PC-3 (cell line): ENCODE results near the gene RAI1. TPM values are rescaled to one million over a fixed set of nuclear protein-coding genes. Genes with fewer than 3 reads are reported as not detected.
"Not testable (repeated sequence)": the region's sequence is repeated elsewhere in the genome, so short reads cannot be mapped to it uniquely, and the experiment has no call there.

Experiments
- ATAC-seq: fragments of 200-7000 bp; cut with Tn5 transposase; 2 replicates; pipeline ENCODE4 v1.9.1; 2020; ENCODE audit warnings: mild to moderate bottlenecking, moderate library complexity
- BruUV-seq: library from RNA; stranded (reverse); fragments of 400-500 nt; replicated peaks from 2 replicates; lab custom pipeline; 2021; lab: Mats Ljungman, UMichigan
- CTCF ChIA-PET: fragments of 300-600 bp; sonication (Branson Sonifier 250); formaldehyde crosslinking; loops from one replicate; lab custom pipeline; 2022; ENCODE audit warnings: antibody characterized with exemption; lab: Charles Lee
- POLR2A ChIA-PET: fragments of 300-600 bp; sonication (Branson Sonifier 250); formaldehyde crosslinking; loops from one replicate; lab custom pipeline; 2022; ENCODE audit warnings: antibody characterized with exemption; ENCODE audit not compliant: unreplicated experiment; lab: Charles Lee
- DNase-seq: peaks from one replicate; pipeline ENCODE4 v3.0.0-alpha.2; 2015
- H2AFZ ChIP-seq: fragments of 300-600 bp; sonication (generic); 2 replicates; pipeline ENCODE4 v1.6.0; 2016; ENCODE audit warnings: antibody characterized with exemption, low read length
- H3F3A ChIP-seq: fragments of 300-600 bp; sonication (generic); one replicate; pipeline ENCODE4 v1.6.0; 2017; ENCODE audit warnings: antibody characterized with exemption, low read length, control low read depth, mild to moderate bottlenecking; ENCODE audit not compliant: unreplicated experiment
- H3K27ac ChIP-seq: fragments of 300-600 bp; sonication (generic); 2 replicates; pipeline ENCODE4 v1.5.1; 2016; ENCODE audit warnings: mild to moderate bottlenecking, low read length
- H3K27me3 ChIP-seq: fragments of 300-600 bp; sonication (generic); 2 replicates; pipeline ENCODE4 v1.6.1; 2016; ENCODE audit warnings: low read length, mixed read lengths
- H3K36me3 ChIP-seq: fragments of 300-600 bp; sonication (generic); 2 replicates; pipeline ENCODE4 v1.6.1; 2016; ENCODE audit warnings: low read depth, mixed run types, low read length, mixed read lengths
- H3K4me1 ChIP-seq: fragments of 300-600 bp; sonication (generic); 2 replicates; pipeline ENCODE4 v1.5.1; 2016; ENCODE audit warnings: low read length; ENCODE audit not compliant: insufficient read depth
- H3K4me2 ChIP-seq: fragments of 300-600 bp; sonication (generic); 2 replicates; pipeline ENCODE4 v1.6.0; 2016; ENCODE audit warnings: low read length
- H3K4me3 ChIP-seq: fragments of 300-600 bp; sonication (generic); 2 replicates; pipeline ENCODE4 v1.5.1; 2016; ENCODE audit warnings: mild to moderate bottlenecking, low read length, mixed read lengths
- H3K79me2 ChIP-seq: fragments of 300-600 bp; sonication (generic); 2 replicates; pipeline ENCODE4 v1.6.1; 2017; ENCODE audit warnings: low read length, mixed read lengths
- H3K9ac ChIP-seq: fragments of 300-600 bp; sonication (generic); 2 replicates; pipeline ENCODE4 v1.6.0; 2016; ENCODE audit warnings: mild to moderate bottlenecking, low read length
- H3K9me2 ChIP-seq: fragments of 300-600 bp; sonication (generic); replicated peaks from 2 replicates; pipeline ENCODE4 v1.6.1; 2016; ENCODE audit warnings: mixed run types, low read length, mixed read lengths
- H3K9me3 ChIP-seq: fragments of 300-600 bp; sonication (generic); 2 replicates; pipeline ENCODE4 v1.6.1; 2016; ENCODE audit warnings: low read length, mixed read lengths
- H4K20me1 ChIP-seq: fragments of 300-600 bp; sonication (generic); 2 replicates; pipeline ENCODE4 v1.6.1; 2016; ENCODE audit warnings: low read length, mixed read lengths
- CTCF ChIP-seq: fragments of 300-600 bp; sonication (generic); conservative IDR thresholded peaks from 2 replicates; pipeline ENCODE4 v1.5.1; 2017; ENCODE audit warnings: antibody characterized with exemption, low read depth, mild to moderate bottlenecking, low read length
- EZH2 ChIP-seq: fragments of 300-600 bp; sonication (generic); IDR thresholded peaks from one replicate; pipeline ENCODE4 v1.6.1; 2017; ENCODE audit warnings: antibody characterized with exemption, mild to moderate bottlenecking, low read length; ENCODE audit not compliant: unreplicated experiment
- EZH2phosphoT487 ChIP-seq: fragments of 300-600 bp; sonication (generic); IDR thresholded peaks from 2 replicates; pipeline ENCODE4 v1.6.1; 2018; ENCODE audit warnings: mild to moderate bottlenecking, antibody characterized with exemption, low read length, borderline replicate concordance
- intact Hi-C: fragments of 100-400 bp; cut with micrococcal nuclease; formaldehyde crosslinking; loops from 2 replicates; pipeline ENCODE4 v1.9.0; 2023
- total RNA-seq: library from RNA; depleted of rRNA; stranded (reverse); fragments of >200 nt; gene quantifications from 2 replicates; pipeline ENCODE4 v1.2.3, GENCODE V29; 2014

The RAI1 gene
- total RNA-seq, 1 experiment from 2014 or later: 33.0 TPM

GRCh38 chr17:17689312-17689711 lies 8.1 kb downstream of the RAI1 start:
- no peak overlapping the region for H2AFZ ChIP-seq
- H3K27me3 ChIP-seq: no peaks in the 10 kb centered on the region
- intact Hi-C loops: no loop called here
- no peak for DNase-seq
- H4K20me1 ChIP-seq: no peaks in the 10 kb centered on the region
- peaks cover 10% of the 10 kb centered on the region for H3F3A ChIP-seq
- no peaks in the 10 kb centered on the region for H3K9me2 ChIP-seq
- no peak for ATAC-seq
- POLR2A ChIA-PET: no interaction called here
- H3K27ac ChIP-seq: no peak overlapping the region
- H3K36me3 ChIP-seq: no peaks in the 10 kb centered on the region
- H3K9ac ChIP-seq: no peak overlapping the region
- TF ChIP-seq EZH2phosphoT487 (no peak), EZH2 (no peak), CTCF (no peak)
- H3K4me3 ChIP-seq: no peak overlapping the region
- no peak overlapping the region for H3K4me2 ChIP-seq
- no TSS peak for BruUV-seq
- no peaks in the 10 kb centered on the region for H3K9me3 ChIP-seq
- CTCF ChIA-PET: no interaction called here
- H3K4me1 ChIP-seq: peaks cover 63% of the 10 kb centered on the region
- peaks cover 91% of the 10 kb centered on the region for H3K79me2 ChIP-seq

GRCh38 chr17:17690233-17690632 lies 9.0 kb downstream of the RAI1 start:
- DNase-seq, H3K4me2 ChIP-seq, H3K27me3 ChIP-seq, H4K20me1 ChIP-seq, CTCF ChIA-PET, ATAC-seq, POLR2A ChIA-PET, H3K9me2 ChIP-seq, H2AFZ ChIP-seq, H3K9me3 ChIP-seq, H3K9ac ChIP-seq, BruUV-seq, H3K27ac ChIP-seq, H3K4me3 ChIP-seq, H3K36me3 ChIP-seq: not testable (repeated sequence)
- Histone ChIP-seq H3K4me1 (peaks cover 60% of the 10 kb centered on the region), H3K79me2 (peaks cover 87% of the 10 kb centered on the region), H3F3A (peaks cover 10% of the 10 kb centered on the region)
- intact Hi-C loops: loop anchor here (5.0 kb wide), 1 partner anchor 62 kb away; no protein-coding TSS in a partner anchor

GRCh38 chr17:17691468-17692263 lies 10.4 kb downstream of the RAI1 start:
- Histone ChIP-seq H3K4me3 (no peak overlapping the region), H4K20me1 (no peaks in the 10 kb centered on the region), H3K27me3 (no peaks in the 10 kb centered on the region), H3K9me3 (no peaks in the 10 kb centered on the region), H3F3A (peaks cover 10% of the 10 kb centered on the region), H3K9ac (peak overlapping the region; percentile 93; the same call in 1 of the 2 replicates), H3K4me1 (peaks cover 60% of the 10 kb centered on the region), H2AFZ (no peak overlapping the region), H3K27ac (peak overlapping the region; percentile 96), H3K4me2 (peak overlapping the region; percentile 71), H3K79me2 (peaks cover 88% of the 10 kb centered on the region), H3K9me2 (no peaks in the 10 kb centered on the region), H3K36me3 (no peaks in the 10 kb centered on the region)
- ATAC-seq (no peak), DNase-seq (no peak)
- intact Hi-C loops: loop anchor here (5.0 kb wide), 1 partner anchor 61 kb away; no protein-coding TSS in a partner anchor
- ChIA-PET CTCF (no interaction called here), POLR2A (no interaction called here)
- no TSS peak for BruUV-seq
- TF ChIP-seq EZH2: no peak
- no peak for TF ChIP-seq CTCF
- TF ChIP-seq EZH2phosphoT487: no peak
